Measurements from ENCODE around the gene SELENOO. TPM values are rescaled to one million over a fixed set of nuclear protein-coding genes. Genes with fewer than 3 reads are reported as not detected.

SELENOO gene
- total RNA-seq, 1 experiment from 2014 or later = 19.0 TPM

- Mint-ChIP-seq H3K4me1 (peaks cover 6 to 17% of the 10 kb centered on the region in 2 experiments), H3K4me3 (peak within 1 kb of the TSS; percentile 73 to 85)
Observed at GRCh38 chr22:50250555-50251476, 50.0 kb downstream of the SELENOO start, which contains the start of gene HDAC10. TSS of gene HDAC10 (minus strand) at chr22:50251265. CDS start at chr22:50251032, 233 bp downstream.

More at GRCh38 chr22:50250555-50251476, 50.0 kb downstream of the SELENOO start, which contains the start of gene HDAC10:
- no peak within 1 kb of the TSS for H4K5ac ChIP-seq (ENCODE audit: insufficient read length, low read depth, low read length)
- no peak within 1 kb of the TSS for H3K23ac ChIP-seq (ENCODE audit: insufficient read length, low read depth, low read length)
- no peak within 1 kb of the TSS for H3K4ac ChIP-seq (ENCODE audit: low read depth, low read length)
- peak within 1 kb of the TSS; percentile 62 for H3K9ac ChIP-seq (ENCODE audit: extremely low read depth, insufficient read length, low read length)
- H4K91ac ChIP-seq (ENCODE audit: insufficient read length, low read depth, low read length) = no peak within 1 kb of the TSS
- no peak within 1 kb of the TSS for H2BK15ac ChIP-seq (ENCODE audit: low read depth, low read length)
- no peak within 1 kb of the TSS for H2AFZ ChIP-seq (ENCODE audit: low read length)
- H3K56ac ChIP-seq (ENCODE audit: insufficient read length, low read depth, low read length) = no peak within 1 kb of the TSS
- no peak within 1 kb of the TSS for H2AK5ac ChIP-seq (ENCODE audit: insufficient read length, low read length)
- H4K20me1 ChIP-seq (ENCODE audit: control insufficient read depth, insufficient read depth, insufficient read length) = no peaks in the 10 kb centered on the region
- peaks cover 0 to 14% (median 8%) of the 10 kb centered on the region in 3 experiments; a peak in 3 of 7 replicates for H3K36me3 Mint-ChIP-seq (ENCODE audit: insufficient read depth in 1 of 3, low read depth in 3 of 3)
- TF ChIP-seq, protein P1, sequence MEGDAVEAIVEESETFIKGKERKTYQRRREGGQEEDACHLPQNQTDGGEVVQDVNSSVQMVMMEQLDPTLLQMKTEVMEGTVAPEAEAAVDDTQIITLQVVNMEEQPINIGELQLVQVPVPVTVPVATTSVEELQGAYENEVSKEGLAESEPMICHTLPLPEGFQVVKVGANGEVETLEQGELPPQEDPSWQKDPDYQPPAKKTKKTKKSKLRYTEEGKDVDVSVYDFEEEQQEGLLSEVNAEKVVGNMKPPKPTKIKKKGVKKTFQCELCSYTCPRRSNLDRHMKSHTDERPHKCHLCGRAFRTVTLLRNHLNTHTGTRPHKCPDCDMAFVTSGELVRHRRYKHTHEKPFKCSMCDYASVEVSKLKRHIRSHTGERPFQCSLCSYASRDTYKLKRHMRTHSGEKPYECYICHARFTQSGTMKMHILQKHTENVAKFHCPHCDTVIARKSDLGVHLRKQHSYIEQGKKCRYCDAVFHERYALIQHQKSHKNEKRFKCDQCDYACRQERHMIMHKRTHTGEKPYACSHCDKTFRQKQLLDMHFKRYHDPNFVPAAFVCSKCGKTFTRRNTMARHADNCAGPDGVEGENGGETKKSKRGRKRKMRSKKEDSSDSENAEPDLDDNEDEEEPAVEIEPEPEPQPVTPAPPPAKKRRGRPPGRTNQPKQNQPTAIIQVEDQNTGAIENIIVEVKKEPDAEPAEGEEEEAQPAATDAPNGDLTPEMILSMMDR (conservative IDR thresholded peaks at IDR 0.05) = no peak
- peaks cover 15% of the 10 kb centered on the region for H3K23me2 ChIP-seq (ENCODE audit: insufficient read length, low read depth, low read length, poor library complexity, severe bottlenecking)
- H3K18ac ChIP-seq (ENCODE audit: insufficient read length, low read depth, low read length) = peak within 1 kb of the TSS; percentile 13
- H3K79me1 ChIP-seq (ENCODE audit: insufficient read depth, low read depth, low read length, poor library complexity, severe bottlenecking) = no peaks in the 10 kb centered on the region
- no peak within 1 kb of the TSS for H2BK120ac ChIP-seq (ENCODE audit: low read depth, low read length, poor library complexity, severe bottlenecking)
- no CpG with 5 or more reads among the region's 81 CpGs for WGBS (ENCODE audit: extremely low coverage, insufficient read length, low lambda C conversion rate)
- no peak within 1 kb of the TSS for H2BK20ac ChIP-seq (ENCODE audit: low read depth, low read length, poor library complexity, severe bottlenecking)
- H3K27me3 ChIP-seq (ENCODE audit: insufficient read depth, low read length) = no peaks in the 10 kb centered on the region
- H3K27ac ChIP-seq (ENCODE audit: insufficient read length, low read depth, low read length) = no peak within 1 kb of the TSS
- peak; percentile 86 for DNase-seq
- H3K27ac Mint-ChIP-seq = peak within 1 kb of the TSS in 1 of 3 experiments; percentile 25; a peak in 1 of 7 replicates
- H2BK5ac ChIP-seq (ENCODE audit: insufficient read length, low read length) = no peak within 1 kb of the TSS
- H3K79me2 ChIP-seq (ENCODE audit: insufficient read depth, low read length) = no peaks in the 10 kb centered on the region
- no peaks in the 10 kb centered on the region; a peak in 1 of 5 replicates for H3K9me3 Mint-ChIP-seq
- H2BK12ac ChIP-seq (ENCODE audit: insufficient read length, low read depth, low read length) = no peak within 1 kb of the TSS
- no peak within 1 kb of the TSS for H4K8ac ChIP-seq (replicated peaks; ENCODE audit: insufficient read length, low read depth, low read length)
- H3K9me3 ChIP-seq (ENCODE audit: control insufficient read depth, low read depth, low read length) = no peaks in the 10 kb centered on the region
- no peaks in the 10 kb centered on the region for H3K27me3 Mint-ChIP-seq (ENCODE audit: low read depth)
- no peak within 1 kb of the TSS for H3T11ph ChIP-seq (ENCODE audit: low read length)
- no peaks in the 10 kb centered on the region for H3K4me1 ChIP-seq (ENCODE audit: insufficient read depth, low read length)
- peak within 1 kb of the TSS; percentile 72 for H3K14ac ChIP-seq (ENCODE audit: insufficient read depth, low read length)
- peak within 1 kb of the TSS; percentile 69 for H3K4me2 ChIP-seq (ENCODE audit: insufficient read depth, insufficient read length, low read length)

Data from H9 (cell line).